Nephron progenitor cell (in vitro differentiated cells): ENCODE results near the gene PCYT2.

Experiments used
- DNase-seq: peaks from one replicate; pipeline ENCODE4 v3.0.0; 2021
- H3K27ac Mint-ChIP-seq: 2 replicates; pipeline ENCODE4 v1.8.0; 2021; ENCODE audit warnings: mild to moderate bottlenecking, moderate library complexity, mixed read lengths
- H3K27me3 Mint-ChIP-seq: 2 replicates; pipeline ENCODE4 v1.8.0; 2021; ENCODE audit warnings: mild to moderate bottlenecking, low read depth, mixed read lengths; ENCODE audit not compliant: poor library complexity
- H3K36me3 Mint-ChIP-seq: 2 replicates; pipeline ENCODE4 v1.8.0; 2021; ENCODE audit warnings: low read depth, mixed read lengths
- H3K4me1 Mint-ChIP-seq: 2 replicates; pipeline ENCODE4 v1.8.0; 2021; ENCODE audit warnings: mixed read lengths
- H3K4me3 Mint-ChIP-seq: 2 replicates; pipeline ENCODE4 v1.8.0; 2021; ENCODE audit warnings: mild to moderate bottlenecking, moderate library complexity, mixed read lengths
- H3K9me3 Mint-ChIP-seq: 2 replicates; pipeline ENCODE4 v1.8.0; 2021; ENCODE audit warnings: mild to moderate bottlenecking, moderate library complexity, mixed read lengths
- CTCF ChIP-seq: fragments of 200-600 bp; sonication (generic); IDR thresholded peaks from 2 replicates; pipeline ENCODE4 v1.5.0; 2021; ENCODE audit warnings: antibody characterized with exemption

Gene PCYT2

GRCh38 chr17:81907219-81908145 is 3.7 kb downstream of the PCYT2 start:
- Mint-ChIP-seq H3K36me3 (no peaks in the 10 kb centered on the region), H3K9me3 (no peaks in the 10 kb centered on the region), H3K27ac (no peak overlapping the region), H3K27me3 (peaks cover 8% of the 10 kb centered on the region), H3K4me3 (no peak overlapping the region), H3K4me1 (peaks cover 5% of the 10 kb centered on the region)
- TF ChIP-seq CTCF = no peak
- no peak for DNase-seq

- peaks cover 5% of the 10 kb centered on the region for H3K4me1 Mint-ChIP-seq
- H3K4me3 Mint-ChIP-seq = no peak overlapping the region
- H3K9me3 Mint-ChIP-seq = no peaks in the 10 kb centered on the region
- TF ChIP-seq CTCF = no peak
- H3K27ac Mint-ChIP-seq = no peak overlapping the region
- no peak for DNase-seq
- peaks cover 7% of the 10 kb centered on the region for H3K27me3 Mint-ChIP-seq
- no peaks in the 10 kb centered on the region for H3K36me3 Mint-ChIP-seq
These were observed 4.6 kb downstream of the PCYT2 start for GRCh38 chr17:81906476-81907218.

GRCh38 chr17:81905993-81906392 is 5.2 kb downstream of the PCYT2 start:
- Mint-ChIP-seq H3K27me3 (peaks cover 13% of the 10 kb centered on the region), H3K4me1 (peaks cover 10% of the 10 kb centered on the region), H3K9me3 (no peaks in the 10 kb centered on the region), H3K27ac (no peak overlapping the region), H3K36me3 (peaks cover 5% of the 10 kb centered on the region), H3K4me3 (no peak overlapping the region)
- TF ChIP-seq CTCF = no peak
- DNase-seq = no peak

- Mint-ChIP-seq H3K9me3 (no peaks in the 10 kb centered on the region), H3K36me3 (peaks cover 9% of the 10 kb centered on the region)
These were observed 5.7 kb downstream of the PCYT2 start for GRCh38 chr17:81905424-81905875.

More at GRCh38 chr17:81905424-81905875, 5.7 kb downstream of the PCYT2 start:
- no peak for DNase-seq
- Mint-ChIP-seq H3K27me3 (peaks cover 18% of the 10 kb centered on the region), H3K27ac (no peak overlapping the region), H3K4me1 (peaks cover 14% of the 10 kb centered on the region), H3K4me3 (no peak overlapping the region)
- no peak for TF ChIP-seq CTCF
